ENCODE measurements around the gene P3H3. TPM values are rescaled to one million over a fixed set of nuclear protein-coding genes. Genes with fewer than 3 reads are reported as not detected.
A peak's percentile ranks its signal among the peaks of the same experiment; 100 is the strongest.

The P3H3 gene
- total RNA-seq, 6 experiments from 2014 or later, result 0.98 to 2.1 (median 1.5) TPM

- intact Hi-C loops (cut with DNase I), result no loop called here
- DNase-seq (no peak), ATAC-seq (peak; percentile 43 to 67 (median 46))
- Histone ChIP-seq H3K27me3 (no peaks in the 10 kb centered on the region), H3K27ac (no peak overlapping the region), H3K4me1 (no peaks in the 10 kb centered on the region), H3K36me3 (no peaks in the 10 kb centered on the region), H3K4me3 (no peak overlapping the region), H3K9me3 (no peaks in the 10 kb centered on the region)
- whole genome bisulfite sequencing (ENCODE audit: insufficient coverage, low coverage, low lambda C conversion rate, missing lambda C conversion rate), result 28% methylated on average over 6 of the region's 16 CpGs
- TF ChIP-seq CTCF (IDR thresholded peaks at IDR 0.05) (no peak), POLR2A (IDR thresholded peaks at IDR 0.05) (no peak)
These were observed 15.1 kb downstream of the P3H3 start for GRCh38 chr12:6843118-6843902.

DNA sequence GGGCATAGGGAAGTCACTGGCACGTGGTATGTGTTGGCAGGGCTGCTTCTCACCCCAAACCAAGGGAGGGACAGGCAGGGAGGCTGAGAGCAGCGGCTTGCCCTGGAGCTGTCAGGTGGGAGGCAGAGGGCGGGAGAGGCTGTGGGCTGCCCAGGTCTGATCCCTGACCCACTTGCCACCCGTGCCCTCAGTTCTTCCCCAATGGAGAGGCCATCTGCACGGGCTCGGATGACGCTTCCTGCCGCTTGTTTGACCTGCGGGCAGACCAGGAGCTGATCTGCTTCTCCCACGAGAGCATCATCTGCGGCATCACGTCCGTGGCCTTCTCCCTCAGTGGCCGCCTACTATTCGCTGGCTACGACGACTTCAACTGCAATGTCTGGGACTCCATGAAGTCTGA, 17.2 kb downstream of the P3H3 start:
- no peak overlapping the region for H3K27ac ChIP-seq
- no peaks in the 10 kb centered on the region for H3K9me3 ChIP-seq
- no peaks in the 10 kb centered on the region for H3K4me1 ChIP-seq
- no peak overlapping the region for H3K4me3 ChIP-seq
- WGBS (ENCODE audit: insufficient coverage, low coverage, low lambda C conversion rate, missing lambda C conversion rate), result 100% methylated on average over 3 of the region's 17 CpGs
- ATAC-seq, result no peak
- H3K36me3 ChIP-seq, result no peaks in the 10 kb centered on the region
- DNase-seq, result no peak
- intact Hi-C loops (cut with DNase I), result no loop called here
- no peaks in the 10 kb centered on the region for H3K27me3 ChIP-seq
- no peak for TF ChIP-seq POLR2A (IDR thresholded peaks at IDR 0.05)
- TF ChIP-seq CTCF (IDR thresholded peaks at IDR 0.05), result no peak

- Histone ChIP-seq H3K27me3 (no peaks in the 10 kb centered on the region), H3K9me3 (no peaks in the 10 kb centered on the region), H3K4me1 (no peaks in the 10 kb centered on the region), H3K27ac (no peak overlapping the region), H3K36me3 (no peaks in the 10 kb centered on the region), H3K4me3 (no peak overlapping the region)
- intact Hi-C loops (cut with DNase I), result no loop called here
- no peak for TF ChIP-seq CTCF (IDR thresholded peaks at IDR 0.05)
- no peak for TF ChIP-seq POLR2A (IDR thresholded peaks at IDR 0.05)
- no peak for ATAC-seq
- DNase-seq, result no peak
- 84% methylated on average over 7 of the region's 7 CpGs for WGBS (ENCODE audit: insufficient coverage, low coverage, low lambda C conversion rate, missing lambda C conversion rate)
These were observed 18.2 kb downstream of the P3H3 start for GRCh38 chr12:6846316-6846869.

GRCh38 chr12:6847676-6848075, 19.5 kb downstream of the P3H3 start:
- no peak for TF ChIP-seq POLR2A (IDR thresholded peaks at IDR 0.05)
- TF ChIP-seq CTCF (IDR thresholded peaks at IDR 0.05), result no peak
- intact Hi-C loops (cut with DNase I), result no loop called here
- no peaks in the 10 kb centered on the region for H3K36me3 ChIP-seq
- DNase-seq (no peak), ATAC-seq (no peak)
- no peak overlapping the region for H3K4me3 ChIP-seq
- H3K4me1 ChIP-seq, result no peaks in the 10 kb centered on the region
- H3K9me3 ChIP-seq, result no peaks in the 10 kb centered on the region
- no peaks in the 10 kb centered on the region for H3K27me3 ChIP-seq
- 83% methylated on average over 2 of the region's 2 CpGs for WGBS (ENCODE audit: insufficient coverage, low coverage, low lambda C conversion rate, missing lambda C conversion rate)
- no peak overlapping the region for H3K27ac ChIP-seq
